GM12878 (cell line): Measurements from ENCODE around the gene ZNF662. TPM values are rescaled to one million over a fixed set of nuclear protein-coding genes. Genes with fewer than 3 reads are reported as not detected.

Experiments
- ATAC-seq: fragments of 200-7000 bp; cut with Tn5 transposase; 3 replicates; pipeline ENCODE4 v1.9.1; 2020; ENCODE audit warnings: mild to moderate bottlenecking, moderate library complexity
- BruUV-seq: library from RNA; stranded (reverse); fragments of 400-500 nt; replicated peaks from 2 replicates; lab custom pipeline; 2021; lab: Mats Ljungman, UMichigan
- CTCF ChIA-PET: fragments of 300-600 bp; sonication (Branson Sonifier 250); formaldehyde crosslinking; extraction: SDS; loops from one replicate; lab custom pipeline; 2021; ENCODE audit warnings: inconsistent platforms; lab: Yijun Ruan, JAX
- POLR2A ChIA-PET: fragments of 350-600 bp; formaldehyde crosslinking; extraction: SDS; loops from one replicate; lab custom pipeline; 2021; ENCODE audit warnings: inconsistent platforms; lab: Charles Lee
- RAD21 ChIA-PET: fragments of 300-600 bp; sonication (Branson Sonifier 250); formaldehyde crosslinking; loops from one replicate; lab custom pipeline; 2023; ENCODE audit warnings: antibody characterized with exemption; ENCODE audit not compliant: unreplicated experiment; lab: Charles Lee
- SMC1A ChIA-PET: fragments of 300-600 bp; sonication (Branson Sonifier 250); formaldehyde crosslinking; loops from one replicate; lab custom pipeline; 2023; ENCODE audit not compliant: unreplicated experiment, uncharacterized antibody; lab: Charles Lee
- DNase-seq: peaks from one replicate; pipeline ENCODE4 v3.0.0-alpha.2; 2011; ENCODE audit warnings: low read depth, low spot score
- FAIRE-seq: peaks from 3 replicates; lab custom pipeline; 2011; peaks lifted over from hg19 to GRCh38; lab: Jason Lieb, UNC
- H2AFZ ChIP-seq: 2 replicates; pipeline ENCODE4 v1.6.0; 2011; ENCODE audit warnings: low read depth, low read length, control low read depth; ENCODE audit not compliant: control insufficient read depth
- H3K27ac ChIP-seq: 2 replicates; pipeline ENCODE4 v1.5.1; 2011; ENCODE audit warnings: control low read depth; ENCODE audit not compliant: control insufficient read depth, insufficient read depth
- H3K27me3 ChIP-seq, 2 experiments: replicated peaks in 1 of 2; 2 replicates each; pipeline versions ENCODE4 v1.6.0 to v1.6.1; 2011; ENCODE audit warnings: low read length in 1 of 2; ENCODE audit not compliant: control insufficient read depth in 2 of 2, insufficient read depth in 2 of 2
- H3K36me3 ChIP-seq, 2 experiments: 2 replicates each; pipeline ENCODE4 v1.5.1; 2011; ENCODE audit warnings: low read length in 1 of 2; ENCODE audit not compliant: control insufficient read depth in 2 of 2, insufficient read depth in 2 of 2
- H3K4me1 ChIP-seq: 2 replicates; pipeline ENCODE4 v1.6.1; 2011; ENCODE audit warnings: mild to moderate bottlenecking, low read length, moderate library complexity, mixed read lengths; ENCODE audit not compliant: control insufficient read depth, insufficient read depth
- H3K4me2 ChIP-seq: 2 replicates; pipeline ENCODE4 v1.6.0; 2011; ENCODE audit warnings: control low read depth; ENCODE audit not compliant: control insufficient read depth, insufficient read depth
- H3K4me3 ChIP-seq: fragments of 200-600 bp; sonication (generic); 2 replicates; pipeline ENCODE4 v1.5.1; 2016
- H3K79me2 ChIP-seq: 2 replicates; pipeline ENCODE4 v1.6.0; 2011; ENCODE audit warnings: low read length; ENCODE audit not compliant: control insufficient read depth, insufficient read depth
- H3K9ac ChIP-seq: 2 replicates; pipeline ENCODE4 v1.8.0; 2011; ENCODE audit warnings: low read length, control low read depth, mixed read lengths; ENCODE audit not compliant: control insufficient read depth, insufficient read depth
- H3K9me3 ChIP-seq: replicated peaks from 3 replicates; pipeline ENCODE4 v1.5.1; 2011; ENCODE audit warnings: mild to moderate bottlenecking, low read length; ENCODE audit not compliant: control insufficient read depth, insufficient read depth
- H4K20me1 ChIP-seq: 2 replicates; pipeline ENCODE4 v1.6.0; 2011; ENCODE audit not compliant: control insufficient read depth, insufficient read depth
- ASH2L ChIP-seq: fragments of 300-600, 200-600 bp; sonication (generic); IDR thresholded peaks from 2 replicates; pipeline ENCODE4 v1.6.1; 2017; ENCODE audit warnings: low read depth, mild to moderate bottlenecking, borderline replicate concordance
- ATF7 ChIP-seq: fragments of 450-650 bp; IDR thresholded peaks from 2 replicates; pipeline ENCODE4 v1.6.1; 2016; ENCODE audit warnings: low read depth, mild to moderate bottlenecking
- BMI1 ChIP-seq: fragments of 450-650 bp; IDR thresholded peaks from 2 replicates; pipeline ENCODE4 v1.6.1; 2016; ENCODE audit warnings: mild to moderate bottlenecking, moderate library complexity, borderline replicate concordance
- CHD2 ChIP-seq: IDR thresholded peaks from 2 replicates; pipeline ENCODE4 v1.6.1; 2011; ENCODE audit warnings: low read depth, low read length, improper control_type of control experiment, borderline replicate concordance
- DPF2 ChIP-seq: fragments of 450-650 bp; IDR thresholded peaks from 2 replicates; pipeline ENCODE4 v1.6.1; 2017; ENCODE audit warnings: mild to moderate bottlenecking
- EGR1 ChIP-seq, 2 experiments: IDR thresholded peaks; 1 replicate in 1 of 2; 2 replicates in 1 of 2; pipeline ENCODE4 v1.6.1; 2011 to 2012; ENCODE audit warnings: low read depth in 2 of 2, low read length in 2 of 2, borderline replicate concordance in 1 of 2, mild to moderate bottlenecking in 1 of 2, moderate library complexity in 1 of 2
- FOXM1 ChIP-seq: IDR thresholded peaks from 2 replicates; pipeline ENCODE4 v1.6.1; 2012; ENCODE audit warnings: low read depth, mild to moderate bottlenecking, inconsistent platforms, low read length, moderate library complexity
- GATAD2B ChIP-seq: fragments of 450-650 bp; conservative IDR thresholded peaks from 2 replicates; pipeline ENCODE4 v1.6.1; 2017; ENCODE audit warnings: low read depth, mild to moderate bottlenecking, moderate library complexity
- HDGF ChIP-seq: fragments of 450-650 bp; IDR thresholded peaks from 2 replicates; pipeline ENCODE4 v1.6.1; 2016; ENCODE audit warnings: antibody characterized with exemption
- IRF4 ChIP-seq: IDR thresholded peaks from 2 replicates; pipeline ENCODE4 v1.6.1; 2011; ENCODE audit warnings: low read depth, low read length
- JUNB ChIP-seq: IDR thresholded peaks from 2 replicates; pipeline ENCODE4 v1.6.1; 2016; ENCODE audit warnings: antibody characterized with exemption, mild to moderate bottlenecking
- POLR2AphosphoS5 ChIP-seq: IDR thresholded peaks from 2 replicates; pipeline ENCODE4 v1.6.1; 2011; ENCODE audit warnings: mild to moderate bottlenecking, low read length, inconsistent platforms
- SP1 ChIP-seq: IDR thresholded peaks from one replicate; pipeline ENCODE4 v1.6.1; 2011; ENCODE audit warnings: low read depth, low read length
- SREBF2 ChIP-seq: IDR thresholded peaks from 2 replicates; pipeline ENCODE4 v1.6.1; 2012; ENCODE audit warnings: mild to moderate bottlenecking, low read length
- ZNF207 ChIP-seq: fragments of 450-650 bp; IDR thresholded peaks from 2 replicates; pipeline ENCODE4 v1.6.1; 2014; ENCODE audit warnings: antibody characterized with exemption, mild to moderate bottlenecking, borderline replicate concordance
- ZNF217 ChIP-seq: fragments of 450-650 bp; IDR thresholded peaks from 2 replicates; pipeline ENCODE4 v1.6.1; 2017; ENCODE audit warnings: antibody characterized with exemption, mild to moderate bottlenecking
- ZNF24 ChIP-seq: fragments of 450-650 bp; IDR thresholded peaks from 2 replicates; pipeline ENCODE4 v1.6.1; 2017; ENCODE audit warnings: antibody characterized with exemption, mild to moderate bottlenecking
- ZZZ3 ChIP-seq: IDR thresholded peaks from 2 replicates; pipeline ENCODE4 v1.6.1; 2011; ENCODE audit warnings: low read depth; ENCODE audit not compliant: control insufficient read depth, insufficient read length
- WGBS: methylation state at CpG from one replicate; pipeline ENCODE4 v1.1.6; 2016; ENCODE audit warnings: low lambda C conversion rate; ENCODE audit not compliant: insufficient replicate concordance, insufficient coverage; ENCODE audit errors: missing lambda C conversion rate; 5-methylcytosine and 5-hydroxymethylcytosine counted together
- in situ Hi-C: fragments of 300-500 bp; cut with MboI; formaldehyde crosslinking; loops from 9 replicates; pipeline ENCODE4 v1.14.3; 2018; ENCODE audit warnings: mixed read lengths
- intact Hi-C: fragments of 100-400 bp; cut with micrococcal nuclease; formaldehyde crosslinking; loops from one replicate; pipeline ENCODE4 v1.14.2; 2022; ENCODE audit not compliant: unreplicated experiment
- polyA plus RNA-seq, 11 experiments: library from polyadenylated mRNA; depleted of rRNA in 4 of 11; unstranded in 6 of 11; stranded (reverse) in 5 of 11; fragments of >200 nt; fragmentation: Nextera tagmentation in 4 of 11; fragmentation: Illumina TruSeq in 1 of 11; extraction: Ambion mirVana in 4 of 11; extraction: Trizol in 1 of 11; gene quantifications; 1 replicate in 1 of 11; 2 replicates in 10 of 11; pipeline versions ENCODE4 v1.2.1 to v1.2.3, GENCODE V29; 2011 to 2016; ENCODE audit warnings: inconsistent platforms in 2 of 11, missing spikeins in 2 of 11, low read depth in 1 of 11
- total RNA-seq, 4 experiments: library from RNA; depleted of rRNA in 3 of 4; stranded (reverse); fragments of >200 nt in 3 of 4; fragmentation: Illumina TruSeq in 1 of 4; extraction: Trizol in 1 of 4; gene quantifications; 2 replicates each; pipeline versions ENCODE4 v1.2.1 to v1.2.3, GENCODE V29; 2013 to 2021
- TF ChIP-seq, protein P1 (sequence below): IDR thresholded peaks from 2 replicates; pipeline ENCODE4 v1.6.1; 2012; ENCODE audit warnings: low read depth, low read length, improper control_type of control experiment
- TF ChIP-seq, protein P2 (sequence below): fragments of 450-650 bp; IDR thresholded peaks from 2 replicates; pipeline ENCODE4 v1.6.1; 2014; ENCODE audit warnings: mild to moderate bottlenecking

ZNF662 gene
- total and polyA plus RNA-seq, 10 of the 15 experiments (the other 5 are each of a cell fraction or from before 2014, with no cell fraction given) = not detected

DNA sequence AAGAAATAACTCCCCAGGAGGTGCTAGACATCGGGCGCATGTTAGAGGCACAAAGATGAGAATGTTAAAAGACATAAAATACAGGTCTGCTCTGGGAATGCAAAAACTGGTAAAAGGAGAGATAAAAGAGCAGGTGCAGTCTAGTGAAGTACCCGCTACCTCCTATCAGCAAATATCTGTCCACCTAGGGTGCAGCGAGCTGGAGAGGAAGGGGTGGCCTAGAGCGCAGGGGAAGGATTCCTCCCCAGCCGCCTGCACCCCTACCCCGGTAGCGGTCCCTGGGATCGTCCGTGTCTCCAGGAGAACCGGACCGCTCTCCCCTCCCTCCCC, 237 bp upstream of the ZNF662 start (continued):
- TF ChIP-seq FOXM1 = no peak

DNA sequence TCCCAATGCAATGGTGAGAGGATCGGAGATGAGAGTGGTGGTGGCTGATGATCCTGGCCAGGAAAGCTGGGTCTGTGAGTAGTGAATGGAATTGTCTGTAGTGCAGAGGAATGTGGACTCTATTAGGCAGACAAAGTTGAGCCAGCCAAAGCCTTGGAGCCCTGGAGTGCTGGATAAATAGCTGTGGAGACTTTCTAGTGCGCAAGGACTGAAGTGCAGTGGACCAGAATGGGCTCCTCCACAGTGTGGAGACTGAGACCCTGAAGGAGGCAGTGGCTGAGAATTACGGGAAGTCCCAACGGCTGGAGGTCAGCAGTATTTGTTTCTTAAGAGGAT, 874 bp downstream of the ZNF662 start:
- WGBS = 70% methylated on average over 4 of the region's 4 CpGs
- POLR2A ChIA-PET = no interaction called here
- Histone ChIP-seq H4K20me1 (no peaks in the 10 kb centered on the region), H3K9me3 (no peaks in the 10 kb centered on the region; the same call in 2 of the 3 replicates)
- TF ChIP-seq BMI1 (no peak), ZZZ3 (no peak), JUNB (no peak), SREBF2 (no peak), FOXM1 (no peak), CHD2 (no peak), DPF2 (no peak), GATAD2B (no peak), HDGF (no peak), ATF7 (no peak), POLR2AphosphoS5 (no peak), ZNF217 (no peak), ZNF207 (no peak), IRF4 (no peak), ZNF24 (no peak), ASH2L (no peak), EGR1 (IDR thresholded peaks at IDR 0.05; ENCODE audit: borderline replicate concordance in 1 of 2, low read depth in 2 of 2, low read length in 2 of 2) (no peak), SP1 (no peak)
- TF ChIP-seq, protein P1, sequence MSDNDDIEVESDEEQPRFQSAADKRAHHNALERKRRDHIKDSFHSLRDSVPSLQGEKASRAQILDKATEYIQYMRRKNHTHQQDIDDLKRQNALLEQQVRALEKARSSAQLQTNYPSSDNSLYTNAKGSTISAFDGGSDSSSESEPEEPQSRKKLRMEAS = no peak
- TF ChIP-seq, protein P2, sequence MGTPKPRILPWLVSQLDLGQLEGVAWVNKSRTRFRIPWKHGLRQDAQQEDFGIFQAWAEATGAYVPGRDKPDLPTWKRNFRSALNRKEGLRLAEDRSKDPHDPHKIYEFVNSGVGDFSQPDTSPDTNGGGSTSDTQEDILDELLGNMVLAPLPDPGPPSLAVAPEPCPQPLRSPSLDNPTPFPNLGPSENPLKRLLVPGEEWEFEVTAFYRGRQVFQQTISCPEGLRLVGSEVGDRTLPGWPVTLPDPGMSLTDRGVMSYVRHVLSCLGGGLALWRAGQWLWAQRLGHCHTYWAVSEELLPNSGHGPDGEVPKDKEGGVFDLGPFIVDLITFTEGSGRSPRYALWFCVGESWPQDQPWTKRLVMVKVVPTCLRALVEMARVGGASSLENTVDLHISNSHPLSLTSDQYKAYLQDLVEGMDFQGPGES = no peak
- TF ChIP-seq, all 136 proteins: peak for 0
- in situ Hi-C loops (no loop called here), intact Hi-C loops (no loop called here)
- Histone ChIP-seq H2AFZ (no peak overlapping the region), H3K4me3 (no peak overlapping the region), H3K4me2 (no peak overlapping the region), H3K36me3 (no peaks in the 10 kb centered on the region), H3K27ac (no peak overlapping the region), H3K27me3 (peaks cover 5 to 10% of the 10 kb centered on the region in 2 experiments), H3K79me2 (no peaks in the 10 kb centered on the region), H3K9ac (no peak overlapping the region), H3K4me1 (no peaks in the 10 kb centered on the region)
- DNase-seq (no peak), FAIRE-seq (no peak), ATAC-seq (no peak)
- RAD21 ChIA-PET = no interaction called here
- no TSS peak for BruUV-seq
- SMC1A ChIA-PET = no interaction called here
- CTCF ChIA-PET = no interaction called here
